ENCODE measurements around the gene KCNK7.
A peak's percentile ranks its signal among the peaks of the same experiment; 100 is the strongest.

Gene KCNK7

GRCh38 chr11:65634905-65635731, 39.5 kb upstream of the KCNK7 start:
- TF ChIP-seq, protein P1, sequence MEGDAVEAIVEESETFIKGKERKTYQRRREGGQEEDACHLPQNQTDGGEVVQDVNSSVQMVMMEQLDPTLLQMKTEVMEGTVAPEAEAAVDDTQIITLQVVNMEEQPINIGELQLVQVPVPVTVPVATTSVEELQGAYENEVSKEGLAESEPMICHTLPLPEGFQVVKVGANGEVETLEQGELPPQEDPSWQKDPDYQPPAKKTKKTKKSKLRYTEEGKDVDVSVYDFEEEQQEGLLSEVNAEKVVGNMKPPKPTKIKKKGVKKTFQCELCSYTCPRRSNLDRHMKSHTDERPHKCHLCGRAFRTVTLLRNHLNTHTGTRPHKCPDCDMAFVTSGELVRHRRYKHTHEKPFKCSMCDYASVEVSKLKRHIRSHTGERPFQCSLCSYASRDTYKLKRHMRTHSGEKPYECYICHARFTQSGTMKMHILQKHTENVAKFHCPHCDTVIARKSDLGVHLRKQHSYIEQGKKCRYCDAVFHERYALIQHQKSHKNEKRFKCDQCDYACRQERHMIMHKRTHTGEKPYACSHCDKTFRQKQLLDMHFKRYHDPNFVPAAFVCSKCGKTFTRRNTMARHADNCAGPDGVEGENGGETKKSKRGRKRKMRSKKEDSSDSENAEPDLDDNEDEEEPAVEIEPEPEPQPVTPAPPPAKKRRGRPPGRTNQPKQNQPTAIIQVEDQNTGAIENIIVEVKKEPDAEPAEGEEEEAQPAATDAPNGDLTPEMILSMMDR (conservative IDR thresholded peaks at IDR 0.05; ENCODE audit: low read depth): no peak
- H3K27ac ChIP-seq: peak overlapping the region; percentile 87; the same call in 1 of the 2 replicates
- no peak for DNase-seq (ENCODE audit: low spot score)
- CTCF ChIA-PET: no interaction called here
- POLR2A ChIA-PET (ENCODE audit: low non-redundant PET): interaction anchor here (0.6 kb wide), 1 partner anchor 30 kb away, joined by 3 read pairs; no protein-coding TSS in a partner anchor

DNA sequence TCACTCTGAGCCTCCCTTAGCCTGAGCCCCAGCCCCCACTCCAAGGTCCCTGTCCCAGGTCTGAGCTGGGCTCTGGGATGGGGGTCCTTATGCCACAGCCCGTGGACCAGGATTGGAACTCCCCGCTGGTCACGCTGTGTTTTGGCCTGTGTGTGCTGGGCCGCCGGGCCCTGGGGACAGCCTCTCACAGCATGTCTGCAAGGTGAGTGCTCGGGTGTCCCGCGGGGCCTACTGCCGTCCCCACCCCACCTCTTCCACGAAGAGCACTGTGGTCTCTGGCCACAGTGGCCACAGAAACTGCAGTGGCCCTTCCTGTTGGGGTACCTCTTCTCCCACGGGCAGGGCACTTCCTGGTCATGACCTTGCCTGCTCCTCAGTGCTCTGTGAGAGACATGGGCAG, 38.8 kb upstream of the KCNK7 start:
- no peak for DNase-seq (ENCODE audit: low spot score)
- H3K27ac ChIP-seq: no peak overlapping the region
- TF ChIP-seq, protein P1 (conservative IDR thresholded peaks at IDR 0.05; ENCODE audit: low read depth): no peak
- ChIA-PET CTCF (no interaction called here), POLR2A (ENCODE audit: low non-redundant PET) (no interaction called here)

GRCh38 chr11:65634109-65634436, 38.5 kb upstream of the KCNK7 start:
- DNase-seq (ENCODE audit: low spot score): no peak
- peak overlapping the region; percentile 33 for H3K27ac ChIP-seq
- ChIA-PET POLR2A (ENCODE audit: low non-redundant PET) (no interaction called here), CTCF (no interaction called here)
- TF ChIP-seq, protein P1 (conservative IDR thresholded peaks at IDR 0.05; ENCODE audit: low read depth): no peak

DNA sequence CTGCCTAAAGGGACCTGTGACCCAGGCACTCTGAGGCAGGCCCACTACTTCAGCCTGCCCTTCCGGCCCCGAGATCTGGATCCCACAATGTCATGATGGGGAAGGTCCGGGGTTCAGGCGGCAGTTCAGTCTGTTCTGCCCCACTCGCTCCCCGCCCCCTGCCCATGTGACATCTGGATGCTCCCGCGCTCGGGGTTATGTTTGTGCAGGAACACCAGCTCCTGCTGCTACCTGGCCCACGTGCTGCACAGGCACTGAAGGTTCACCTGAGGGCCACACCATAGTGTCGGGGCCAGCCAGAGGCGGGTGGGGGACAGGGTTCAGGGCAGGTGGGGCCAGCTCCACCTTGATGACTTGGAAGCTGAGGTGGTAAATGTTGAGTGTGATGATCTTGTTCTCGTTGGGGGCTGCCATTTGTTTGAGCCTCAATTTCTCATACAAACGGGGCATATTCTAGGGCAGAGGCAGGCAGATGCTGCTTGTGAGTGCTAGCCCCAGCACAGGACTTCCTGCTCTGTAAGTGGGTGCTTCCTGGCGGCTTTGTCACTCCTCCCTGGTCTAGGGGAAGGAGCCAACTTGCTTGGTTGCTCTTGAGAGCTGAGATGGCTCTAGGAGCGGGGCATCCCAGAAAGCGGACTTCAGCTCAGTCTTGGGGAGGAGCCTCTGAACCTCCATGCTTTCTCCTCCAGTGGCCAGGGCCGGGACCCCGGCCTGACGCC, 37.9 kb upstream of the KCNK7 start:
- CTCF ChIA-PET: interaction anchor here (0.7 kb wide), 1 partner anchor 162 kb away, joined by 4 read pairs; no protein-coding TSS in a partner anchor
- TF ChIP-seq, protein P1 (conservative IDR thresholded peaks at IDR 0.05; ENCODE audit: low read depth): no peak
- POLR2A ChIA-PET (ENCODE audit: low non-redundant PET): no interaction called here
- H3K27ac ChIP-seq: peak overlapping the region; percentile 33
- no peak for DNase-seq (ENCODE audit: low spot score)

GRCh38 chr11:65630215-65630614, 34.6 kb upstream of the KCNK7 start:
- TF ChIP-seq, protein P1 (conservative IDR thresholded peaks at IDR 0.05; ENCODE audit: low read depth): no peak
- no peak overlapping the region for H3K27ac ChIP-seq
- DNase-seq (ENCODE audit: low spot score): no peak
- CTCF ChIA-PET: no interaction called here
- POLR2A ChIA-PET (ENCODE audit: low non-redundant PET): no interaction called here

- TF ChIP-seq, protein P1 (conservative IDR thresholded peaks at IDR 0.05; ENCODE audit: low read depth): no peak
- ChIA-PET POLR2A (ENCODE audit: low non-redundant PET) (no interaction called here), CTCF (interaction anchor here (1.7 kb wide), 1 partner anchor 9 kb away, joined by 9 read pairs; the partner anchor contains the start of gene SIPA1)
- DNase-seq (ENCODE audit: low spot score): no peak
- H3K27ac ChIP-seq: no peak overlapping the region
Observed at GRCh38 chr11:65629579-65629978, 34.0 kb upstream of the KCNK7 start.
